Parathyroid adenoma (tissue), 2 donors: ENCODE results near the gene ZNF384.

Experiments used
- H2AFZ ChIP-seq: fragments of 300-600 bp; sonication (generic); one replicate; pipeline ENCODE4 v1.7.0; 2017; ENCODE audit warnings: antibody characterized with exemption, mild to moderate bottlenecking
- H3K27ac ChIP-seq: fragments of 300-600 bp; sonication (generic); one replicate; pipeline ENCODE4 v1.7.0; 2017
- H3K27me3 ChIP-seq: fragments of 300-600 bp; sonication (generic); one replicate; pipeline ENCODE4 v1.7.0; 2017; ENCODE audit warnings: low read length; ENCODE audit not compliant: control insufficient read depth, insufficient read depth
- H3K36me3 ChIP-seq: fragments of 300-600 bp; sonication (generic); one replicate; pipeline ENCODE4 v1.7.0; 2017; ENCODE audit warnings: low read length; ENCODE audit not compliant: control insufficient read depth, insufficient read depth
- H3K4me1 ChIP-seq: fragments of 300-600 bp; sonication (generic); one replicate; pipeline ENCODE4 v1.7.0; 2017; ENCODE audit warnings: control low read depth
- H3K4me2 ChIP-seq: fragments of 300-600 bp; sonication (generic); one replicate; pipeline ENCODE4 v1.7.0; 2017; ENCODE audit warnings: low read length
- H3K4me3 ChIP-seq: fragments of 300-600 bp; sonication (generic); one replicate; pipeline ENCODE4 v1.7.0; 2017; ENCODE audit warnings: low read depth, low read length
- H3K79me2 ChIP-seq: fragments of 300-600 bp; sonication (generic); one replicate; pipeline ENCODE4 v1.7.0; 2017; ENCODE audit warnings: control low read depth
- H3K9ac ChIP-seq: fragments of 300-600 bp; sonication (generic); one replicate; pipeline ENCODE4 v1.7.0; 2017; ENCODE audit warnings: mild to moderate bottlenecking
- H3K9me3 ChIP-seq: fragments of 300-600 bp; sonication (generic); one replicate; pipeline ENCODE4 v1.7.0; 2017; ENCODE audit warnings: low read length; ENCODE audit not compliant: control insufficient read depth
- TF ChIP-seq, protein P1 (sequence below): fragments of 300-600 bp; sonication (generic); IDR thresholded peaks from one replicate; pipeline ENCODE4 v1.7.0; 2017; ENCODE audit warnings: antibody characterized with exemption, mild to moderate bottlenecking
- donor health status: primary hyperparathyroidism.

The ZNF384 gene

DNA sequence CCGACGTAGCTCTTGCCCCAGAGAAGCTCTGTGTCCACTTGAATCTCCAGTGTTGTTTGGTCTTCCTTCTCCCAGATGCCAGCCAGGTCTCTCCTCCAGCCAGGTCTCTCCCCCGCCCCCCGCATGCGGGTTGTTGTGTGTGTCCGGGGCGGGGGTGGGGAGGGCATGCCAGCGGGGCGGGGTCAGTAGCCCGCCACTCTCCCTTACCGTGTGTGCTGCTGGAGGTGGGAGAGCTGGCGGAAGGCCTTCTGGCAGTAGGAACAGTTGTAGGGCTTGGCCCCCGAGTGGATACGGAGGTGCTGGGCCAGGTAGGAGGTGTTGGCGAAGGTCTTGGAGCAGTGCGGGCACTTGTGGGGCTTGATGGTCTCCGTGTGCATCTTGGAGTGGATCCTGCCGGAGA lies 17.0 kb downstream of the ZNF384 start:
- H3K36me3 ChIP-seq: no peaks in the 10 kb centered on the region
- H3K4me2 ChIP-seq: no peak overlapping the region
- TF ChIP-seq, protein P1, sequence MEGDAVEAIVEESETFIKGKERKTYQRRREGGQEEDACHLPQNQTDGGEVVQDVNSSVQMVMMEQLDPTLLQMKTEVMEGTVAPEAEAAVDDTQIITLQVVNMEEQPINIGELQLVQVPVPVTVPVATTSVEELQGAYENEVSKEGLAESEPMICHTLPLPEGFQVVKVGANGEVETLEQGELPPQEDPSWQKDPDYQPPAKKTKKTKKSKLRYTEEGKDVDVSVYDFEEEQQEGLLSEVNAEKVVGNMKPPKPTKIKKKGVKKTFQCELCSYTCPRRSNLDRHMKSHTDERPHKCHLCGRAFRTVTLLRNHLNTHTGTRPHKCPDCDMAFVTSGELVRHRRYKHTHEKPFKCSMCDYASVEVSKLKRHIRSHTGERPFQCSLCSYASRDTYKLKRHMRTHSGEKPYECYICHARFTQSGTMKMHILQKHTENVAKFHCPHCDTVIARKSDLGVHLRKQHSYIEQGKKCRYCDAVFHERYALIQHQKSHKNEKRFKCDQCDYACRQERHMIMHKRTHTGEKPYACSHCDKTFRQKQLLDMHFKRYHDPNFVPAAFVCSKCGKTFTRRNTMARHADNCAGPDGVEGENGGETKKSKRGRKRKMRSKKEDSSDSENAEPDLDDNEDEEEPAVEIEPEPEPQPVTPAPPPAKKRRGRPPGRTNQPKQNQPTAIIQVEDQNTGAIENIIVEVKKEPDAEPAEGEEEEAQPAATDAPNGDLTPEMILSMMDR: no peak
- no peak overlapping the region for H3K9ac ChIP-seq
- no peak overlapping the region for H2AFZ ChIP-seq
- no peaks in the 10 kb centered on the region for H3K27me3 ChIP-seq
- no peak overlapping the region for H3K4me3 ChIP-seq
- no peaks in the 10 kb centered on the region for H3K9me3 ChIP-seq
- H3K27ac ChIP-seq: no peak overlapping the region
- H3K4me1 ChIP-seq: no peaks in the 10 kb centered on the region
- peaks cover under 1% of the 10 kb centered on the region for H3K79me2 ChIP-seq

DNA sequence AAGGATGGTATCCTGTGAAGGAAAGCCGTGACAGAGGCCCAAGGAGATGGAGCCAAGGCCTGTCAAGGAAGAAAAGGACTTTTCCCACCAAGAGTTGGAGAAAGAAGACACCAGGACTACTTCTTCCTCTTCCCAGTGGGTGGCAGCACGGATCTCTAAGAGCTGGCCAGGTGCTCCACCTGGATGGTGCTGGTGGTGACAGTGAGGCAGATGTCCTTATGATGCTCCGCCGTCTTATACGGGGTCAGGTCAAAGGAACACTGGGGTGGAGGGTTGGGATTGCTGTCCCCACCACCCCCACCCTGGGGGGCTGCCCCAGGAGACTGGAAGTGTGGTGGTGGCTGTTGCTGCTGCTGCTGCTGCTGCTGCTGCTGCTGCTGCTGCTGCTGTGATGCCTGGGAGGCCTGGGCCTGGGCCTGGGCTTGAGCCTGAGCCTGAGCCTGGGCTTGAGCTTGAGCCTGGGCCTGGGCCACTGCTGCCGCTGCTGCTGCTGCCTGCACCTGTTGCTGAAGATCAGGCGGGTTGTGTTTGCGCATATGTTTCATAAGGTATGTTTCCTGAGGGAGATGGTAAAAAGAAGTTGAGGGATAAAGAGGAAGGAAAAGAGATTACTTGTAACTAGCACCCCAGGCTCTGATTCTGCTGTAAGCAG lies 21.5 kb downstream of the ZNF384 start:
- H3K27ac ChIP-seq: no peak overlapping the region
- H3K9ac ChIP-seq: no peak overlapping the region
- TF ChIP-seq, protein P1: no peak
- no peak overlapping the region for H2AFZ ChIP-seq
- H3K27me3 ChIP-seq: no peaks in the 10 kb centered on the region
- no peak overlapping the region for H3K4me3 ChIP-seq
- H3K79me2 ChIP-seq: peaks cover under 1% of the 10 kb centered on the region
- H3K4me1 ChIP-seq: no peaks in the 10 kb centered on the region
- no peaks in the 10 kb centered on the region for H3K36me3 ChIP-seq
- H3K4me2 ChIP-seq: no peak overlapping the region
- no peaks in the 10 kb centered on the region for H3K9me3 ChIP-seq

DNA sequence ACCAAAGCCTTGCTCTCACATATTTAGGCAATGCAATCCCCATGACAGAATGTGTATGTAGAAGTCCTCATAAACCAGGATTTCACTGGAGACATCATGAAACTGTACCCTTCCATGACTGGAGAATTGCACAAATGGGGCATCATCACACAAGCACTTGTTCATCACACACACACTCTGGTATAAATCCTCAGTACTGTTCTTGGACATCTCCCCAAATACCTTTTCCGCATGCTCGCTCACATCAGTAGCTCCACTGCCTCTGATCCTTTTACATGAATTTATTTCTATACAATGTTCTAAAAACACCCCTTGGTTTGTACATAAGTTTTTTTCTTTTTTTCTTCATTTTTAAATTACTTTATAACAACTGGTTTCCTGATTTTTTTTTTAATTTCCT lies 23.0 kb downstream of the ZNF384 start:
- Histone ChIP-seq H3K4me1 (peaks cover 3% of the 10 kb centered on the region), H3K4me2 (no peak overlapping the region), H3K36me3 (no peaks in the 10 kb centered on the region), H3K79me2 (peaks cover 13% of the 10 kb centered on the region), H3K27me3 (no peaks in the 10 kb centered on the region), H3K4me3 (no peak overlapping the region), H3K9me3 (no peaks in the 10 kb centered on the region), H2AFZ (no peak overlapping the region), H3K9ac (no peak overlapping the region), H3K27ac (no peak overlapping the region)
- TF ChIP-seq, protein P1: no peak

DNA sequence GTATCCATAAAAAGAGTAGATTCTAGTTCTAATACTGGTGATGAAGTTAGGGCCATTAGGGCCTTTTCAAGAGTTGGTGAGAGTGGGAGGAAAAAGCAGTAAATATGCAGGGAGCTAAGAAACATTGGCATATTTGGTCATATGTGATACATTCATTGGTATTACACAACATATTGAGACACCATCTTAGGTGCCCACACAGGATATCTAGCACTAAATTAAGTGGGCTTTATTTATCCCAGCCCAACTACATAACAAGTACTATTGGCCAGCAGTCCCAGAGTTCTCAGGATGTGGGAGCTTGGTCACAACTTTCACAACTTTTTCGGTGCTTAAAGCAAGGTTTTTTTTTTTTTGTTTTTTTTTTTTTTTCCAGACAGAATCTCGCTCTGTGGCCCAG lies 24.3 kb downstream of the ZNF384 start:
- H2AFZ ChIP-seq: no peak overlapping the region
- H3K36me3 ChIP-seq: no peaks in the 10 kb centered on the region
- no peak overlapping the region for H3K4me3 ChIP-seq
- TF ChIP-seq, protein P1: no peak
- peaks cover 3% of the 10 kb centered on the region for H3K4me1 ChIP-seq
- no peak overlapping the region for H3K27ac ChIP-seq
- H3K9ac ChIP-seq: no peak overlapping the region
- no peaks in the 10 kb centered on the region for H3K27me3 ChIP-seq
- peaks cover 13% of the 10 kb centered on the region for H3K79me2 ChIP-seq
- no peaks in the 10 kb centered on the region for H3K9me3 ChIP-seq
- no peak overlapping the region for H3K4me2 ChIP-seq
